ENCODE results near the gene ESR1.
"Not testable (repeated sequence)": the region's sequence is repeated elsewhere in the genome, so short reads cannot be mapped to it uniquely, and the experiment has no call there.

Gene ESR1

DNA sequence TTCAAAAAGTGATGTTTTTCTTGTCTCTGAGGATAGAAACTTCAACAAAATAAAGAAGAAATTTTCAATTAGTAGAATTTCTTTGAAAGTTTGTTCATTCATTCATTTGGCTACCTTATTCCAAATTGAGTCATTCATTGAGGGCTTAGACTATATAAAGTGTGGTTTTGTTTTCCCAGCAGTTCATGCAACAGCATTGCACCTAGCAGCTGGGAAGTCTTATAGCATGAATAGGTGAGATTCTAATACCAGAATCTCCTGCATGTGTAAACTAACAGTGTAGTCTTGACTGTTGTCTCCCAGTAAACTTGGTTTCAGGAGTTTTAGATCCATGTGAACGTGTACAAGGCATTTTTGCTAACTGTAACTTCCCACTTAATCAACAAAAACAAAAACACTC, 7.1 kb downstream of the ESR1 start:
- DNase-seq: no peak

GRCh38 chr6:151822252-151823111, 15.0 kb downstream of the ESR1 start:
- DNase-seq: no peak

- DNase-seq: no peak
These were observed 19.1 kb downstream of the ESR1 start for GRCh38 chr6:151826517-151827142.

DNA sequence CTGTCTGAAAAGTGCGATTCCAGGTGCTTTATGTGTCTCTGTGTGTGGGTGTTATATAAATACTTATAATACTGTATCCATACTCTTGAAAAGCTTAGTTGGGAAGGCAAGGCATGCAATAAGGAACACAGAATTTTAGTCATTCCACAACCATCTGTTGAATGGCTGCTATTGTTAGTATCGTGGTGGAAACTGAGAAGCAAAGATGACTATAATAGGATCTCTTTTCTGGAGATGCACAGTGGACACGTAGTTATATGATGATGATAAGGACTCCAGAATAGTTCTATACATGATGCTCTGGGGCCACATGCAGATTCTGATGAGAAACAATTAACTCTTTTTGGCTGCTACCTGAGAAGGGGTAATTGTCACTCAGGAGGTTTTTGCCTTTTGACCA, 25.2 kb downstream of the ESR1 start:
- no peak for DNase-seq

- no peak for DNase-seq
These were observed 27.9 kb downstream of the ESR1 start for GRCh38 chr6:151835396-151835795.

GRCh38 chr6:151837223-151837622, 29.7 kb downstream of the ESR1 start:
- DNase-seq: no peak

DNA sequence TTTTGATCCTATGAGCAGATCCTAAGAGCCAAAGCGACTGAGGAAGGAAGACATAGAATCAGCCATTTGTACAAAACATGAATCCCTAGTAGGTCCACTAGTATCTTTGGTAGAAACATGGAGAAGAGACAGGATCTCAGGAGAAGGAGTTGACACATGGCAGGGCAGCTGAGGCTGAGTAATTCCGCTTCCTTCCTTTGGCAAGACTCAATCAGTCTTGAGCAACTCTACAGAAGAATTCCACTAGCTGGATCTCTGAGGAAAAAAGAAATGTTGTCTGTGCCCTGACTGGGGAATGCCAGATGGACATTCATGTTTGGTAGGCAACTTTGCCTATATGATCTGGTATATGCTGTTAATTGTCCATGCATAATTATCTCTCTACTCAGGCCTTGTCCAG, 35.3 kb downstream of the ESR1 start:
- DNase-seq: no peak

DNA sequence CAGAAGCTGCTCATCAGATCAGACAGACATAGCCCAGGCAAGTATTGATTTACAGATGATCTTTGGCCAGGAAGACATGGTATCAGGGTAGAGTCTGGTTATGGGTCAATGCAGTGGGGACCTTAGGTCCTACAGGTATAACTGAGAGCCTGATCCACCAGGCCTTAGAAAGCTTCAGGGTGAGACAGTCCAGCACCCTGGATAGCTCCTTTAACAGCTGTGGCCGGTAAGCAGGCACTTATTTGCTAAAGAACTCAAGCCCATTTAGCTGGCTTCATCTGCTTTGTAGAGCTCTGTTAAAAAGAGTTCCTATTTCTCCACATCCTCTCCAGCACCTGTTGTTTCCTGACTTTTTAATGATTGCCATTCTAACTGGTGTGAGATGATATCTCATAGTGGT, 39.6 kb downstream of the ESR1 start:
- no peak for DNase-seq

DNA sequence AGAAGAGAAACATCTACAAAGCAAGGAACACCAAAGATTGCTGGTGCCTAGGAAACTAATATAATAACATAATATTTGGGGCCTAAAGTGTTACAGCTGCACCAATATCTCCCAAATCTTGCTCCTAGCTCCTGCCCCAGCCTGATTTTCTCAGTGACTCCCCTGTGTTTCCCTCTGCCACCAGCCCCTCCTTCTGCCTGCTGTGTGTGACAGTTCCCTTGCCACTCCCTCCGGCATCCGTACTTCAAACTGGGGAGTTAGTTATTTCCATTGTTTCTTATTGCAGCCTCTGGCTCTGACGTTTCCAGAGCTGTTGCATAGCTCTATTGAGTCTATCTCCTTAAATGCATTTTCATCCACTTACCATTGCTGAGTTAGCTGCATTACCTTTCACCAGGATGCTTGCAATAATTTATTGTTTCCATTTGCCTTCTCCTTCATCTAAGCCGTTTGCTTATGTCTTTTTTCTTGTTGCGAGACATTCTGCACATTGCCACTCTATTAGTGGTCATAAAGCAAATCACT, 43.1 kb downstream of the ESR1 start:
- no peak for DNase-seq

DNA sequence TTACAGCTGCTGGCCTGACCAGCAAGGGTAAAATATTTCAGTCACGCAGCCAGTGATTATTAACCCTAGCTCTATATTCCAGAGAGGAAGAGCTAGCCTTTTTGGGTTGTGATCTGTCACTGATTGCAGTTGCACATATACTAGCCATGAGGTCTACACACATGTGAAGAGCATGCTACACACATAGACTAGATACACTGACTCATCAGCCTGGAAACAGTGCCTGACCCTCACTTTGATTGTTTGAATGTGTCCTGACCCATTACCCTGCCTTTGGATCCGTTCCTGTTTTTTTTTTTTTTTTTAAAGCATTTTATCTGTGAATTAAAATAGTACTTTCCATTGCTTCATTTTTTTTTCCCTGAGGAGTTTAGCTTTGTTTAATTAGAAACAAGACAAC, 50.8 kb downstream of the ESR1 start:
- DNase-seq: no peak

- no peak for DNase-seq
These were observed 55.0 kb downstream of the ESR1 start for GRCh38 chr6:151862461-151862860.

DNA sequence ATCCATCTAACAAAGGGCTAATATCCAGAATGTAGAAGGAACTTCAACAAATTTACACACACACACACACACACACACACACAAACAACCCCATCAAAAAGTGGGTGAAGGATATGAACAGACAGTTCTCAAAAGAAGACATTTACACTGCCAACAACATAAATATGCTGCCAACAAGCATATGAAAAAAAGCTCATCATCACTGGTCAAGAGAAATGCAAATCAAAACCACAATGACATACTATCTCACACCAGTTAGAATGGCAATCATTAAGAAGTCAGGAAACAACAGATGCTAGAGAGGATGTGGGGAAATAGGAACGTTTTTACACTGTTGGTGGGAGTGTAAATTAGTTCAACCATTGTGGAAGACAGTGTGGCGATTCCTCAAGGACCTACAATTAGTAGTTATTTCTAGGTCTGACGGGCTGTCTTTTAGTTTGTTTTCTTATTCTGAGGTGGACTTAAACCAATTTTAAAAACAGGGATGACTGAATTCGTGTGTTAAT, 59.9 kb downstream of the ESR1 start:
- not testable (repeated sequence) for DNase-seq

GRCh38 chr6:151869345-151869744, 61.9 kb downstream of the ESR1 start:
- DNase-seq: no peak

- DNase-seq: no peak
These were observed 62.3 kb downstream of the ESR1 start for GRCh38 chr6:151869787-151870186.

GRCh38 chr6:151870375-151870774, 62.9 kb downstream of the ESR1 start:
- DNase-seq: no peak

GRCh38 chr6:151875524-151875923, 68.0 kb downstream of the ESR1 start:
- no peak for DNase-seq

- no peak for DNase-seq
These were observed 68.6 kb downstream of the ESR1 start for GRCh38 chr6:151876122-151876521.

GRCh38 chr6:151877458-151877857, 70.0 kb downstream of the ESR1 start:
- no peak for DNase-seq

- DNase-seq: no peak
These were observed 73.7 kb downstream of the ESR1 start for GRCh38 chr6:151881231-151881630.

GRCh38 chr6:151882206-151882605, 74.7 kb downstream of the ESR1 start:
- DNase-seq: no peak

- DNase-seq: no peak
These were observed 77.8 kb downstream of the ESR1 start for GRCh38 chr6:151885234-151885633.

DNA sequence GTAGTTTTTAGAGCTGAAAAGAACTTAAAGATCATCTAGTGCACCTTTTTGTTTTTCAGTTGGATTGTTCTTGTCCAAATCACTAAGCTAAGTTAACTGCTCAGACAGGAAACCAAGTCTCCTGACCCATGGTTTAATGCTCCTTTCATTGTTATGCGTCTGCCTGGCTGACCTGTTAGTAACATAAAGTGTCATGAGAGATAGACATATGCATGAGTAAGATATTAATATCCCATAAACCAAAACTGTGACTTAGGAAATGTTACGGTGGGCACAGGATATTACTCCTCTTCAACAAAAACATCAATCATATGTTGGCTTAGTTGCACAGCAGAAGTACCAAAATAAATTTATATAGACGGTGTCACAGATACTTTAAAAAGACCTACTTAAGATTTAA, 84.0 kb downstream of the ESR1 start:
- DNase-seq: no peak

GRCh38 chr6:151894426-151894825, 86.9 kb downstream of the ESR1 start:
- not testable (repeated sequence) for DNase-seq

DNA sequence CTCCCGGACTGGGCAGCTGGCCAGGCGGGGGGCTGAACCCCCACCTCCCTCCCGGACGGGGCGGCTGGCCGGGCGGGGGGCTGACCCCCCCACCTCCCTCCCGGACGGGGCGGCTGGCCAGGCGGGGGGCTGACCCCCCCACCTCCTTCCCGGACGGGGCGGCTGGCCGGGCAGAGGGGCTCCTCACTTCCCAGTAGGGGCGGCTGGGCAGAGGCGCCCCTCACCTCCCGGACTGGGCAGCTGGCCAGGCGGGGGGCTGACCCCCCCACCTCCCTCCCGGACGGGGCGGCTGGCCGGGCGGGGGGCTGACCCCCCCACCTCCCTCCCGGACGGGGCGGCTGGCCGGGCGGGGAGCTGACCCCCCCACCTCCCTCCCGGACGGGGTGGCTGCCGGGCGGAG, 91.7 kb downstream of the ESR1 start:
- DNase-seq: not testable (repeated sequence)

Data from activated CD4-positive, alpha-beta T cell treated with anti-CD3 and anti-CD28 coated beads for 48 hours (primary cell).